SK-N-SH (cell line): ENCODE measurements around the gene C10orf90.

ENCODE experiments used
- ELF1 ChIP-seq: IDR thresholded peaks from 2 replicates; pipeline ENCODE4 v1.4.0; 2012
- FOXM1 ChIP-seq: IDR thresholded peaks from 2 replicates; pipeline ENCODE4 v1.4.0; 2012; ENCODE audit warnings: low read depth, mild to moderate bottlenecking
- JUND ChIP-seq: IDR thresholded peaks from 2 replicates; pipeline ENCODE4 v1.4.0; 2012
- POLR2AphosphoS5 ChIP-seq: IDR thresholded peaks from 2 replicates; pipeline ENCODE4 v1.6.1; 2012; ENCODE audit warnings: low read depth, low read length
- YY1 ChIP-seq: IDR thresholded peaks from 2 replicates; pipeline ENCODE4 v1.4.0; 2012; ENCODE audit warnings: low read depth, mild to moderate bottlenecking
- TF ChIP-seq, protein P1 (sequence below): fragments of 200-600 bp; sonication (generic); IDR thresholded peaks from 2 replicates; pipeline ENCODE4 v1.6.1; 2017; ENCODE audit warnings: antibody characterized with exemption, mild to moderate bottlenecking, moderate library complexity

DNA sequence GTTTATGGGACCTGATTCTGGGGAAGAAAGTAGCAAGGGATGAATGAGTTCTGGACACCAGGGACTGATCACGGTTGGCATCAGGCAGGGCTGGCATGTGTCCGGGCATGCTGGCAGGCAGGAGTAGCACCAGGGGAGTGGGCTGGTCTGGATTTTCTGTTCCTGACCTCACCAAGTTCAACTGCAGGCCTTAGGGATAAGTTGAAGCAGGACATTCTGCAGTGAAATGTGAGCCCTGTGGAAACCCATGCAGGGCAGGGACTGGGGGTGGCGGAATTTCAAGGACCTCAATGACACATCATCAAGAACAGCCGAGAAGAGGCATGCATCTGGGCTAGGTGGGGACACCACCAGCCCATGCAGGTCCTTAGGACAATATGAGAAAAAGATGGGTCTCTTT is 202.0 kb downstream of the C10orf90 start:
- TF ChIP-seq, protein P1, sequence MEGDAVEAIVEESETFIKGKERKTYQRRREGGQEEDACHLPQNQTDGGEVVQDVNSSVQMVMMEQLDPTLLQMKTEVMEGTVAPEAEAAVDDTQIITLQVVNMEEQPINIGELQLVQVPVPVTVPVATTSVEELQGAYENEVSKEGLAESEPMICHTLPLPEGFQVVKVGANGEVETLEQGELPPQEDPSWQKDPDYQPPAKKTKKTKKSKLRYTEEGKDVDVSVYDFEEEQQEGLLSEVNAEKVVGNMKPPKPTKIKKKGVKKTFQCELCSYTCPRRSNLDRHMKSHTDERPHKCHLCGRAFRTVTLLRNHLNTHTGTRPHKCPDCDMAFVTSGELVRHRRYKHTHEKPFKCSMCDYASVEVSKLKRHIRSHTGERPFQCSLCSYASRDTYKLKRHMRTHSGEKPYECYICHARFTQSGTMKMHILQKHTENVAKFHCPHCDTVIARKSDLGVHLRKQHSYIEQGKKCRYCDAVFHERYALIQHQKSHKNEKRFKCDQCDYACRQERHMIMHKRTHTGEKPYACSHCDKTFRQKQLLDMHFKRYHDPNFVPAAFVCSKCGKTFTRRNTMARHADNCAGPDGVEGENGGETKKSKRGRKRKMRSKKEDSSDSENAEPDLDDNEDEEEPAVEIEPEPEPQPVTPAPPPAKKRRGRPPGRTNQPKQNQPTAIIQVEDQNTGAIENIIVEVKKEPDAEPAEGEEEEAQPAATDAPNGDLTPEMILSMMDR, result no peak
- TF ChIP-seq ELF1, result no peak
- no peak for TF ChIP-seq POLR2AphosphoS5
- no peak for TF ChIP-seq YY1
- no peak for TF ChIP-seq JUND
- TF ChIP-seq FOXM1, result no peak
